ENCODE results near the gene CHST9. TPM values are rescaled to one million over a fixed set of nuclear protein-coding genes. Genes with fewer than 3 reads are reported as not detected.
"Not testable (repeated sequence)": the region's sequence is repeated elsewhere in the genome, so short reads cannot be mapped to it uniquely, and the experiment has no call there.

Gene CHST9
- total RNA-seq, 2 donors from 2014 or later, result 0.07 TPM; not detected in 1

DNA sequence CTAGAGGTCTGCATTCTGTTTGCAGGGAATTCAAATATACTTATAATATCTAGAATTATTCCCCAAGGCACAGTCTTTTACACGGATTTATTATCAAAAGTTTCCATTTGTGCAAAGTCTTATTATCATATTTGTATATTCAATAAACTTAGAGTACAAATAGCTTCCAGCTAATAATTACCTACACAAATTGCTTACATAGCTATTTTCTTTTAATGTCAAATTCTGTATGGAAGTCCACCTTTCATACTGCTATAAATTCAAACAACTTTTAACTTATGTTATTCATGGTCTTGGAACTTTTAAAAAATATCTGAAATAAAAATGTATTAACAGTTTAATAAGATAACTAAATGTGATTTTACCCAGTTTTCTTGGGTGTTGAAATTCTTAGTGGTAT lies 13.1 kb downstream of the CHST9 start:
- ATAC-seq (ENCODE audit: insufficient number of reproducible peaks, low FRiP score, low read depth), result no peak
- Histone ChIP-seq H3K9me3 (no peaks in the 10 kb centered on the region), H3K4me3 (no peak overlapping the region), H3K36me3 (no peaks in the 10 kb centered on the region), H3K27ac (no peak overlapping the region), H3K27me3 (replicated peaks; ENCODE audit: insufficient read depth) (no peaks in the 10 kb centered on the region), H3K4me1 (ENCODE audit: control insufficient read depth in 1 of 2, low read depth in 2 of 2) (no peaks in the 10 kb centered on the region)
- TF ChIP-seq, protein P1, sequence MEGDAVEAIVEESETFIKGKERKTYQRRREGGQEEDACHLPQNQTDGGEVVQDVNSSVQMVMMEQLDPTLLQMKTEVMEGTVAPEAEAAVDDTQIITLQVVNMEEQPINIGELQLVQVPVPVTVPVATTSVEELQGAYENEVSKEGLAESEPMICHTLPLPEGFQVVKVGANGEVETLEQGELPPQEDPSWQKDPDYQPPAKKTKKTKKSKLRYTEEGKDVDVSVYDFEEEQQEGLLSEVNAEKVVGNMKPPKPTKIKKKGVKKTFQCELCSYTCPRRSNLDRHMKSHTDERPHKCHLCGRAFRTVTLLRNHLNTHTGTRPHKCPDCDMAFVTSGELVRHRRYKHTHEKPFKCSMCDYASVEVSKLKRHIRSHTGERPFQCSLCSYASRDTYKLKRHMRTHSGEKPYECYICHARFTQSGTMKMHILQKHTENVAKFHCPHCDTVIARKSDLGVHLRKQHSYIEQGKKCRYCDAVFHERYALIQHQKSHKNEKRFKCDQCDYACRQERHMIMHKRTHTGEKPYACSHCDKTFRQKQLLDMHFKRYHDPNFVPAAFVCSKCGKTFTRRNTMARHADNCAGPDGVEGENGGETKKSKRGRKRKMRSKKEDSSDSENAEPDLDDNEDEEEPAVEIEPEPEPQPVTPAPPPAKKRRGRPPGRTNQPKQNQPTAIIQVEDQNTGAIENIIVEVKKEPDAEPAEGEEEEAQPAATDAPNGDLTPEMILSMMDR (IDR thresholded peaks at IDR 0.05), result no peak
- no peak for DNase-seq (ENCODE audit: low spot score)

DNA sequence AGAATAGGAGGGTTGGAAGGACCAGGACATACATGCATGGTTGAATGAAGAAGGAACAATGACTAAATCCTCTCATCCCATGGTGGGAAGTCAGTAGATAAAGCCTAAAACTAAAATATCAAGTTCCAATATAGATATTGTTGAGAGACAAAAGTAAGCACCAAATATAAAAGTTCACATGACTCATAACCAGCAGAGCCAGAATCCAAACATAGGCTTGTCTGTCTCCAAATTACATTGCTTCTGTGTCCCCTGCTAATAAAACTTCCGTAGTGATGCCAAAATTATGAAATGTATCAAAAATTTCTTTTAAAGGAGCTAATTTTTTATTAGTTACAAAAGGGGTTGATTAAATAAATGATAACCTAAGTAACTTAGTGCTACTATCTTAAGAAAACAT lies 19.7 kb downstream of the CHST9 start:
- Histone ChIP-seq H3K9me3 (no peaks in the 10 kb centered on the region), H3K36me3 (no peaks in the 10 kb centered on the region), H3K27me3 (replicated peaks; ENCODE audit: insufficient read depth) (no peaks in the 10 kb centered on the region), H3K27ac (no peak overlapping the region), H3K4me1 (ENCODE audit: control insufficient read depth in 1 of 2, low read depth in 2 of 2) (no peaks in the 10 kb centered on the region), H3K4me3 (no peak overlapping the region)
- TF ChIP-seq, protein P1 (IDR thresholded peaks at IDR 0.05), result no peak
- DNase-seq (ENCODE audit: low spot score), result no peak
- ATAC-seq (ENCODE audit: insufficient number of reproducible peaks, low FRiP score, low read depth), result no peak

GRCh38 chr18:27164905-27165304 lies 20.2 kb downstream of the CHST9 start:
- Histone ChIP-seq H3K4me1 (ENCODE audit: control insufficient read depth in 1 of 2, low read depth in 2 of 2) (no peaks in the 10 kb centered on the region), H3K27ac (no peak overlapping the region), H3K36me3 (no peaks in the 10 kb centered on the region), H3K27me3 (replicated peaks; ENCODE audit: insufficient read depth) (no peaks in the 10 kb centered on the region), H3K4me3 (no peak overlapping the region), H3K9me3 (no peaks in the 10 kb centered on the region)
- no peak for ATAC-seq (ENCODE audit: insufficient number of reproducible peaks, low FRiP score, low read depth)
- no peak for DNase-seq (ENCODE audit: low spot score)
- TF ChIP-seq, protein P1 (IDR thresholded peaks at IDR 0.05), result no peak

GRCh38 chr18:27163197-27163716 lies 21.9 kb downstream of the CHST9 start:
- DNase-seq (ENCODE audit: low spot score); H3K36me3 ChIP-seq; H3K27ac ChIP-seq; H3K4me1 ChIP-seq (ENCODE audit: control insufficient read depth in 1 of 2, low read depth in 2 of 2); H3K9me3 ChIP-seq; H3K4me3 ChIP-seq; H3K27me3 ChIP-seq (replicated peaks; ENCODE audit: insufficient read depth); ATAC-seq (ENCODE audit: insufficient number of reproducible peaks, low FRiP score, low read depth): not testable (repeated sequence)

- not testable (repeated sequence) for DNase-seq (ENCODE audit: low spot score); H3K4me3 ChIP-seq; H3K4me1 ChIP-seq (ENCODE audit: control insufficient read depth in 1 of 2, low read depth in 2 of 2); ATAC-seq (ENCODE audit: insufficient number of reproducible peaks, low FRiP score, low read depth); H3K9me3 ChIP-seq; H3K27me3 ChIP-seq (replicated peaks; ENCODE audit: insufficient read depth); H3K27ac ChIP-seq; H3K36me3 ChIP-seq
Observed at GRCh38 chr18:27149240-27149639, 35.9 kb downstream of the CHST9 start.

DNA sequence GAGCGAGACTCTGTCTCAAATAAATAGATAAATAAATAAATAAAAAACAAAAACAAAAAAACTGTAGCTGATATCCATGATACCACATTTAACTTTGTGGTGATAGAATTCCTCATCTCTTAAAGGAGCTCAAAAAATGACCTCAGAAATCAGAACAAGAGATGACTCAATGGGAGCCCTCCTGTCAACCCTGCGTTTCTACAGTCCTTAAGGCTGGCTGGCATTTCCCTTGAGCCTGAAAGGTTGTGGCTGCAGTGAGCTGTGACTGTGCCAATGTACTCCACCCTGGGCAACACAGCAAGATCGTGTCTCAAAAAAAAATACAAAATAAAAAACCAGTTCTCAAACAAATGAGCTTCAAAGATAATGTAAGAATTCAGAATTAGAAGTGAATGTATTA lies 40.4 kb downstream of the CHST9 start:
- ATAC-seq (ENCODE audit: insufficient number of reproducible peaks, low FRiP score, low read depth), result no peak
- H3K27me3 ChIP-seq (replicated peaks; ENCODE audit: insufficient read depth), result no peaks in the 10 kb centered on the region

More for the DNA sequence above, 40.4 kb downstream of the CHST9 start:
- H3K36me3 ChIP-seq, result no peaks in the 10 kb centered on the region
- TF ChIP-seq, protein P1 (IDR thresholded peaks at IDR 0.05), result no peak
- no peaks in the 10 kb centered on the region for H3K4me1 ChIP-seq (ENCODE audit: control insufficient read depth in 1 of 2, low read depth in 2 of 2)
- no peak overlapping the region for H3K27ac ChIP-seq
- no peak for DNase-seq (ENCODE audit: low spot score)
- H3K4me3 ChIP-seq, result no peak overlapping the region
- H3K9me3 ChIP-seq, result no peaks in the 10 kb centered on the region
